GM18861 (cell line): Measurements from ENCODE around the gene TMC4.
"Not testable (repeated sequence)": the region's sequence is repeated elsewhere in the genome, so short reads cannot be mapped to it uniquely, and the experiment has no call there.

Source experiments
- ATAC-seq: cut with Tn5 transposase; IDR thresholded peaks from one replicate; pipeline ENCODE4 v1.9.1; 2021; ENCODE audit not compliant: unreplicated experiment

TMC4 gene

GRCh38 chr19:54179921-54180461, 7.0 kb upstream of the TMC4 start:
- ATAC-seq, result no peak

GRCh38 chr19:54179262-54179852, 6.4 kb upstream of the TMC4 start:
- ATAC-seq, result no peak

GRCh38 chr19:54178581-54179261, 5.8 kb upstream of the TMC4 start:
- no peak for ATAC-seq

GRCh38 chr19:54173951-54174834, 1.2 kb upstream of the TMC4 start:
- ATAC-seq, result no peak

- no peak for ATAC-seq
These were observed 369 bp upstream of the TMC4 start for GRCh38 chr19:54173359-54173699.

- ATAC-seq, result not testable (repeated sequence)
These were observed 1.1 kb downstream of the TMC4 start for GRCh38 chr19:54171736-54172431.

- ATAC-seq, result no peak
These were observed 3.7 kb downstream of the TMC4 start for GRCh38 chr19:54169149-54169740.

GRCh38 chr19:54168174-54168917, 4.6 kb downstream of the TMC4 start:
- no peak for ATAC-seq

- ATAC-seq, result no peak
These were observed 7.7 kb downstream of the TMC4 start for GRCh38 chr19:54165222-54165621.

- no peak for ATAC-seq
These were observed 8.4 kb downstream of the TMC4 start for GRCh38 chr19:54164369-54165068.

- no peak for ATAC-seq
These were observed 10.1 kb downstream of the TMC4 start for GRCh38 chr19:54162884-54163283.

GRCh38 chr19:54162241-54162805, 10.6 kb downstream of the TMC4 start:
- ATAC-seq, result no peak

- no peak for ATAC-seq
These were observed 12.1 kb downstream of the TMC4 start for GRCh38 chr19:54160854-54161253.

GRCh38 chr19:54160182-54160811, 12.7 kb downstream of the TMC4 start:
- ATAC-seq, result no peak

- ATAC-seq, result peak; percentile 89
These were observed 13.4 kb downstream of the TMC4 start, which contains the start of gene LENG1 for GRCh38 chr19:54159352-54160181. Gene LENG1 (minus strand): TSS chr19:54159721. CDS start chr19:54159695, 26 bp downstream.

- ATAC-seq, result no peak
These were observed 14.1 kb downstream of the TMC4 start for GRCh38 chr19:54158812-54159351.

- no peak for ATAC-seq
These were observed 16.0 kb downstream of the TMC4 start for GRCh38 chr19:54156953-54157352.
